OCI-LY3 (cell line): ENCODE measurements around the gene CCNL1.

Experiments used
- H2AFZ ChIP-seq: fragments of 200-600, 300-600 bp; shearing (Covaris generic); 2 replicates; pipeline ENCODE4 v1.6.0; 2014; ENCODE audit warnings: antibody characterized with exemption, low read depth, low read length
- H3K27ac ChIP-seq: fragments of 200-600, 300-600 bp; sonication (generic); 2 replicates; pipeline ENCODE4 v1.5.1; 2014; ENCODE audit warnings: mild to moderate bottlenecking, low read length, moderate library complexity, mixed read lengths
- H3K27me3 ChIP-seq: fragments of 200-600, 300-600 bp; sonication (generic); 2 replicates; pipeline ENCODE4 v1.6.1; 2014; ENCODE audit warnings: low read depth, low read length, mixed read lengths
- H3K36me3 ChIP-seq: fragments of 200-600, 300-600 bp; sonication (generic); replicated peaks from 2 replicates; pipeline ENCODE3; 2014; ENCODE audit warnings: low read depth, low read length, mixed read lengths
- H3K4me1 ChIP-seq: fragments of 300-600, 200-600 bp; sonication (generic); 2 replicates; pipeline ENCODE4 v1.6.1; 2014; ENCODE audit warnings: low read length, mixed read lengths
- H3K4me2 ChIP-seq: fragments of 200-600, 300-600 bp; sonication (generic); 2 replicates; pipeline ENCODE4 v1.6.1; 2014; ENCODE audit warnings: low read length, mixed read lengths
- H3K4me3 ChIP-seq: fragments of 300-600, 200-600 bp; sonication (generic); 2 replicates; pipeline ENCODE4 v1.5.1; 2014; ENCODE audit warnings: antibody characterized with exemption, mild to moderate bottlenecking, low read length, moderate library complexity
- H3K79me2 ChIP-seq: fragments of 300-600, 200-600 bp; shearing (Covaris generic); 2 replicates; pipeline ENCODE4 v1.6.1; 2014; ENCODE audit warnings: mild to moderate bottlenecking, low read length, mixed read lengths
- H3K9ac ChIP-seq: fragments of 300-600, 200-600 bp; shearing (Covaris generic); 2 replicates; pipeline ENCODE4 v1.6.0; 2014; ENCODE audit warnings: mild to moderate bottlenecking, low read length, moderate library complexity
- H3K9me3 ChIP-seq: fragments of 200-600, 300-600 bp; shearing (Covaris generic); 2 replicates; pipeline ENCODE4 v1.6.1; 2014; ENCODE audit warnings: low read length, mixed read lengths; ENCODE audit not compliant: insufficient read depth
- H4K20me1 ChIP-seq: fragments of 200-600, 300-600 bp; sonication (generic); 2 replicates; pipeline ENCODE4 v1.6.1; 2016; ENCODE audit warnings: low read length, mixed read lengths; ENCODE audit not compliant: insufficient read depth
- EZH2phosphoT487 ChIP-seq: fragments of 200-600 bp; shearing (Covaris generic); IDR thresholded peaks from 2 replicates; pipeline ENCODE4 v1.6.1; 2018; ENCODE audit warnings: antibody characterized with exemption, mixed run types, low read depth
- TF ChIP-seq, protein P1 (sequence below): fragments of 200-600, 300-600 bp; sonication (generic); IDR thresholded peaks from 2 replicates; pipeline ENCODE4 v1.5.1; 2014; ENCODE audit warnings: antibody characterized with exemption, low read length, low read depth

CCNL1 gene

DNA sequence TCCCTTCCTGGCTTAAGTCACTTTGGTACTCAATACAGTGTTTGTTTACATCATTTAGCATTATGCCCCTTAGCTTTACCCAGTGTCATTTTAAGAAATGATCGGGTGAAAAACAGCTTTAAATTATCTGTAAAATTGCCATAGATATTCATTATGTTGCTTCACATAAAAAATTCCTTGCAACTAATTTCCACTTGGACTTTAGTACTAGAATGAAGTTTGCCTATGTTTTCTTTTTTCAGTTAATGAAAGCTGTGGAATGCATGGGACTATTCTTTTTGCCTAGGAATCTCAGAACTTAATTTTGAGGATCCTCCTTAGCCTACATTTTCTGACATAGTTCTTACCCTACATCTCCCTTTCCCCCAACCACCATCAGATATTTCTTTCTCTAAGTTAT is 38.4 kb downstream of the CCNL1 start:
- Histone ChIP-seq H3K9ac (no peak overlapping the region), H3K9me3 (no peaks in the 10 kb centered on the region), H4K20me1 (no peaks in the 10 kb centered on the region), H2AFZ (no peak overlapping the region), H3K36me3 (no peaks in the 10 kb centered on the region), H3K4me1 (no peaks in the 10 kb centered on the region), H3K4me3 (no peak overlapping the region), H3K4me2 (no peak overlapping the region), H3K79me2 (no peaks in the 10 kb centered on the region), H3K27me3 (no peaks in the 10 kb centered on the region), H3K27ac (no peak overlapping the region)
- TF ChIP-seq, protein P1, sequence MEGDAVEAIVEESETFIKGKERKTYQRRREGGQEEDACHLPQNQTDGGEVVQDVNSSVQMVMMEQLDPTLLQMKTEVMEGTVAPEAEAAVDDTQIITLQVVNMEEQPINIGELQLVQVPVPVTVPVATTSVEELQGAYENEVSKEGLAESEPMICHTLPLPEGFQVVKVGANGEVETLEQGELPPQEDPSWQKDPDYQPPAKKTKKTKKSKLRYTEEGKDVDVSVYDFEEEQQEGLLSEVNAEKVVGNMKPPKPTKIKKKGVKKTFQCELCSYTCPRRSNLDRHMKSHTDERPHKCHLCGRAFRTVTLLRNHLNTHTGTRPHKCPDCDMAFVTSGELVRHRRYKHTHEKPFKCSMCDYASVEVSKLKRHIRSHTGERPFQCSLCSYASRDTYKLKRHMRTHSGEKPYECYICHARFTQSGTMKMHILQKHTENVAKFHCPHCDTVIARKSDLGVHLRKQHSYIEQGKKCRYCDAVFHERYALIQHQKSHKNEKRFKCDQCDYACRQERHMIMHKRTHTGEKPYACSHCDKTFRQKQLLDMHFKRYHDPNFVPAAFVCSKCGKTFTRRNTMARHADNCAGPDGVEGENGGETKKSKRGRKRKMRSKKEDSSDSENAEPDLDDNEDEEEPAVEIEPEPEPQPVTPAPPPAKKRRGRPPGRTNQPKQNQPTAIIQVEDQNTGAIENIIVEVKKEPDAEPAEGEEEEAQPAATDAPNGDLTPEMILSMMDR = no peak
- TF ChIP-seq EZH2phosphoT487 = no peak

DNA sequence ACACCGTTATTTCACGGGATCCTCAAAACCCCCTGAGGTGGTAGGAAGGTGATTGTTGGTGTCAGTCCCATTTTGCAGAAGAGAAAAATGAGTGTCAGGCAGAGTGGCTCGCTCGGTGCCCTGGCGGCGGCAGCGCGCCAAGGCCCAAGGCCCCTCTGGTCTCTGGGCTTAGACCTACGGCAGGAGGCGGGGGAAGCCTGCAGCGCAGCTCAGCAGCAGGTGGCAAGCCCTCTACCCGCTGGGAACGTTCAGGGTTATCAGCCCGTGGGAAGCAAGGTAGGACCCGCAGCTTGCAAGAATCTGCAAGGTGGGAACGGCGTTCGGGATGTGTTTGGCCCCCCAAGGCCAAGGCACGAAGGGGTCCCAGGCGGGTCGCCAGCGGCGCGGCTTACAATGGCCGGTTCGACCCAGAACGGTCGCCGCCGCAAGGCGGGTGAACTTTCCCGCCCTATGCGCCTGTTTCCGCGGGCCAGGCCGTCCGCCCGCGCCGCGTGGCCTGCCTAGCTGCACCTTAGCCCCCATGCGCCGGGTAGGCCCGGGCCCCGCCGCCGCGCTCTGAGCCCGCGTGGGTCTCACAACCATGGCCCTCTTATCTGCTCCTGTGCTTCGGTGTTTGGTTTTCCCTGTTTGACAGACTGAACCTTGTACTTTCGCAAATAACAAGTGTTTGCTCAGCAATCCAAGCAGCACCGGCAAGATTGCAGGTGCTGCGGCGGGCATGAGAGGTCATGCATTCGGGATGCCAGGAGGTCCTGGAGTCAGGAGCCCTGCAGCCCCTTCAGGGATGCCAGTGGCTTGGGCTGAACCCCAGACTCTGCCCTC is 39.7 kb downstream of the CCNL1 start:
- H3K4me3 ChIP-seq = no peak overlapping the region
- no peaks in the 10 kb centered on the region for H3K36me3 ChIP-seq
- TF ChIP-seq EZH2phosphoT487 = no peak
- TF ChIP-seq, protein P1 = no peak
- H3K4me2 ChIP-seq = no peak overlapping the region
- H2AFZ ChIP-seq = no peak overlapping the region
- no peaks in the 10 kb centered on the region for H3K4me1 ChIP-seq
- no peak overlapping the region for H3K27ac ChIP-seq
- no peaks in the 10 kb centered on the region for H3K9me3 ChIP-seq
- H3K79me2 ChIP-seq = no peaks in the 10 kb centered on the region
- H3K9ac ChIP-seq = no peak overlapping the region
- H4K20me1 ChIP-seq = no peaks in the 10 kb centered on the region
- H3K27me3 ChIP-seq = peaks cover 11% of the 10 kb centered on the region; the same call in 1 of the 2 replicates

DNA sequence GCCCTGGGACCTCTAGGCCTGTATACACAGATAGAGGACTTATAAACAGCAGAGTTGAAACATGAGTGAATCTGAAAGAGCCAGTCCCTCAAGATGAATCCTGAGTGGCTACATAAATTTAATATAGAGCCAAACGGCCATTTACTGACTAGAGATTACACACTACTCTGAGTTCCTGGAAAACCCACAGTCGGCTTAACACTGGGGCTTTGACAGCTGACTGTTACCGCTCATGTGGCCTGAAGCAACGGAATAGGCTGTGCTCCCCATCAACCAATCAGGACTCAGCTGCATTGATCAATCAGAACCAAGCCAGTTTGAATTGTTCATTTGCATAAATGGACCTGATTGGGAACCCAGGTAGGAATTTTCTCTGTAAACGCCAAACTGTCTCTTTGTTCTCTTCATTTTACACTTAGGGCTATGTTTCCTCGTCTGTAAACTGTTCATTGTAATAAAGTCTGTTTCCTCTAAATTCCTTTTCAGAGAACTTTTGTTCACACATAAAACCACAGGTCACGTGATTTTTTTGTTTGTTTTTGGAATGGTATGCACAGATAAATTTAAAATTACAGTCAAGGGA is 40.5 kb downstream of the CCNL1 start:
- H3K79me2 ChIP-seq = no peaks in the 10 kb centered on the region
- no peaks in the 10 kb centered on the region for H3K36me3 ChIP-seq
- no peak for TF ChIP-seq EZH2phosphoT487
- TF ChIP-seq, protein P1 = no peak
- H3K27ac ChIP-seq = no peak overlapping the region
- no peak overlapping the region for H2AFZ ChIP-seq
- H3K4me3 ChIP-seq = no peak overlapping the region
- H3K4me1 ChIP-seq = no peaks in the 10 kb centered on the region
- no peak overlapping the region for H3K9ac ChIP-seq
- H3K4me2 ChIP-seq = no peak overlapping the region
- no peaks in the 10 kb centered on the region for H3K9me3 ChIP-seq
- H4K20me1 ChIP-seq = no peaks in the 10 kb centered on the region
- peaks cover 15% of the 10 kb centered on the region; the same call in 1 of the 2 replicates for H3K27me3 ChIP-seq

DNA sequence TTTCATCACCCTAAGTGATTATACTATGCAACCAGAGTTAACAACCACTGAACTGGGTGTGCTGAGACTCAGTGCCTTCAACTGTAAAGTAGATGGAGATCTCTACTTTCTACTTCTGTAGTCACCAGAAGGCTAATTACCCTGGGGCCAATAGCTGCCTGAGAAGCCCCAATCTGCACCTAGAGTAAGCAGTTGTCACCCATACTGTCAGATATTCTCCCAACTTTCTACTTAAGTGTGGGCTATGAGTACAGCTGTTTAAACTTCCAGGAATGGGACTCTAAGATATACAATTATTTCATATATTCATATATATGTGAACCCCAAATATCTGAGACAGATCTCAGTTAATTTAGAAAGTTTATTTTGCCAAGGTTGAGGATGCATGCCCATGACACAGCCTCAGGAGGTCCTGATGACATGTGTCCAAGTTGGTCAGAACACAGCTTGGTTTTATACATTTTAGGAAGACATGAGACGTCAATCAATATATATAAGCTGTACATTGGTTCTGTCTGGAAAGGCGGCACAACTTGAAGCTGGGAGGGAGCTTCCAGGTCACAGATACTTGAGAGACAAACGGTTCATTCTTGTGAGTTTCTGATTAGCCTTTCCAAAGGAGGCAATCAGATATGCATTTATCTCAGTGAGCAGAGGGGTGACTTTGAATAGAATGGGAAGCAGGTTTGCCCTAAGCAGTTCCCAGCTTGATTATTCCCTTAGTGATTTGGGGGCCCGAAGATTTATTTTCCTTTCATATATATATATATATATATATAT is 41.9 kb downstream of the CCNL1 start:
- Histone ChIP-seq H4K20me1 (no peaks in the 10 kb centered on the region), H3K4me3 (no peak overlapping the region), H3K9ac (no peak overlapping the region), H3K79me2 (no peaks in the 10 kb centered on the region), H2AFZ (no peak overlapping the region), H3K4me1 (no peaks in the 10 kb centered on the region), H3K36me3 (no peaks in the 10 kb centered on the region), H3K4me2 (no peak overlapping the region), H3K9me3 (no peaks in the 10 kb centered on the region), H3K27me3 (peaks cover 15% of the 10 kb centered on the region; the same call in 1 of the 2 replicates), H3K27ac (no peak overlapping the region)
- no peak for TF ChIP-seq EZH2phosphoT487
- TF ChIP-seq, protein P1 = no peak
